Measurements from ENCODE around the gene DPP10.

Gene DPP10

GRCh38 chr2:115292742-115293141, 850.3 kb downstream of the DPP10 start:
- no peak overlapping the region for H3K4me3 ChIP-seq (ENCODE audit: low read length)
- TF ChIP-seq, protein P1, sequence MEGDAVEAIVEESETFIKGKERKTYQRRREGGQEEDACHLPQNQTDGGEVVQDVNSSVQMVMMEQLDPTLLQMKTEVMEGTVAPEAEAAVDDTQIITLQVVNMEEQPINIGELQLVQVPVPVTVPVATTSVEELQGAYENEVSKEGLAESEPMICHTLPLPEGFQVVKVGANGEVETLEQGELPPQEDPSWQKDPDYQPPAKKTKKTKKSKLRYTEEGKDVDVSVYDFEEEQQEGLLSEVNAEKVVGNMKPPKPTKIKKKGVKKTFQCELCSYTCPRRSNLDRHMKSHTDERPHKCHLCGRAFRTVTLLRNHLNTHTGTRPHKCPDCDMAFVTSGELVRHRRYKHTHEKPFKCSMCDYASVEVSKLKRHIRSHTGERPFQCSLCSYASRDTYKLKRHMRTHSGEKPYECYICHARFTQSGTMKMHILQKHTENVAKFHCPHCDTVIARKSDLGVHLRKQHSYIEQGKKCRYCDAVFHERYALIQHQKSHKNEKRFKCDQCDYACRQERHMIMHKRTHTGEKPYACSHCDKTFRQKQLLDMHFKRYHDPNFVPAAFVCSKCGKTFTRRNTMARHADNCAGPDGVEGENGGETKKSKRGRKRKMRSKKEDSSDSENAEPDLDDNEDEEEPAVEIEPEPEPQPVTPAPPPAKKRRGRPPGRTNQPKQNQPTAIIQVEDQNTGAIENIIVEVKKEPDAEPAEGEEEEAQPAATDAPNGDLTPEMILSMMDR (conservative IDR thresholded peaks at IDR 0.05; ENCODE audit: low read length): no peak
- no peak for DNase-seq (ENCODE audit: low read depth)

GRCh38 chr2:115294999-115295398, 852.6 kb downstream of the DPP10 start:
- no peak for DNase-seq (ENCODE audit: low read depth)
- TF ChIP-seq, protein P1 (conservative IDR thresholded peaks at IDR 0.05; ENCODE audit: low read length): no peak
- no peak overlapping the region for H3K4me3 ChIP-seq (ENCODE audit: low read length)

DNA sequence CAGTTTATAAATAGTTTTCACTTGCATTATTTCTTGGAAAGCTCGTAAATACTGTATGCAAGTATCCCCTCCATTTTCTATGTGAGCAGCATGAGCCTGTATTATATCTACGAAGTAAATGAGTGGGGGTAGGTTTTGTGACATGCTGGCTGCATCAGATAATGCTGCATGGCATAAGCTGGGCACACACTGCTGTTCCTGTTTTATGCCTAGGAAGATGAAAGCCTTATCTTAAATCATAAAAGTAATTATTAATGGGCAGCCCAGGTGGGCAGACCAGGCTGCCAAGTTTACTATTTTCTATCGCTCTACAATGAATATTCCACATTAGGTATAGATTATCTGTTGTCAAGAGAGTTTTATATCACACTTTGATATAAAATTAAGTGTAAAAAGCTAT, 854.6 kb downstream of the DPP10 start:
- TF ChIP-seq, protein P1 (conservative IDR thresholded peaks at IDR 0.05; ENCODE audit: low read length): no peak
- no peak overlapping the region for H3K4me3 ChIP-seq (ENCODE audit: low read length)

DNA sequence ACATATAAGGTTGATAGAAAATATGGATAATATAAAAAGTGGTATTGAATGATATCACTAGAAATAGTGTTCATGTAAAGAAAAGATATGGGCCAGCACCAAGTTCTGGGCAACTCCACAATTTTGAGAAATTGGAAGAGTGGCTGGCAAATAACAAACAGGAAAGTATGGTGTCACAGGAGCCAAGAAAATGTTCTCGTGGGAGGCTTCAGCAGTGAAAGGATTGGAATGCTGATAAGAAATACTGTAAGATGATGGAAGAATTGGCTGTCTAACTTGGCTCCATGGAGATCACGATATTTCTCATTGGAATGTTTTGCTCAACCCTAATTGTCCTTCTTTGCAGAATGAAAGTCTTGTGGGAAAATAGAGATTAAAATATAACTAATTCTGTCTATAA, 856.8 kb downstream of the DPP10 start:
- TF ChIP-seq, protein P1 (conservative IDR thresholded peaks at IDR 0.05; ENCODE audit: low read length): no peak
- no peak for DNase-seq (ENCODE audit: low read depth)
- no peak overlapping the region for H3K4me3 ChIP-seq (ENCODE audit: low read length)

More for the DNA sequence above, 854.6 kb downstream of the DPP10 start:
- DNase-seq (ENCODE audit: low read depth): no peak

DNA sequence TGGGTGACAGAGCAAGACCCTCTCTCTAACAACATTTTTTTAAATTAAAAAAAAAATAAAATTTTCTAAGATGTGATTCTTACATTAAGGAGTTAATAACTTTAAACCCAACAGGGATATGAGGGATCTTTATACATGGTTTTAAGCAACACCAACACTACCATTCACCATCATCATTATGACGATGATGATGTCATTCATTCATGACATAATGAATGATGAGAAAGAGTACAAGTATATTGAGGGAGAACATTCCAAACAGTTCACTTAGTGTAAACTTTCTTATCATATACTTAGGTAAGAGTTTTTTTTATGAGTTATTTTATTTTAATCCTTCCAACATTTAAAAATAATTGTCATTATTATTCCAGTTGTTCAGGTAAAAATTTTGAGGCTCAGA, 863.3 kb downstream of the DPP10 start:
- TF ChIP-seq, protein P1 (conservative IDR thresholded peaks at IDR 0.05; ENCODE audit: low read length): no peak
- H3K4me3 ChIP-seq (ENCODE audit: low read length): no peak overlapping the region
- no peak for DNase-seq (ENCODE audit: low read depth)

GRCh38 chr2:115314119-115314518, 871.7 kb downstream of the DPP10 start:
- no peak for DNase-seq (ENCODE audit: low read depth)
- H3K4me3 ChIP-seq (ENCODE audit: low read length): no peak overlapping the region
- TF ChIP-seq, protein P1 (conservative IDR thresholded peaks at IDR 0.05; ENCODE audit: low read length): no peak

DNA sequence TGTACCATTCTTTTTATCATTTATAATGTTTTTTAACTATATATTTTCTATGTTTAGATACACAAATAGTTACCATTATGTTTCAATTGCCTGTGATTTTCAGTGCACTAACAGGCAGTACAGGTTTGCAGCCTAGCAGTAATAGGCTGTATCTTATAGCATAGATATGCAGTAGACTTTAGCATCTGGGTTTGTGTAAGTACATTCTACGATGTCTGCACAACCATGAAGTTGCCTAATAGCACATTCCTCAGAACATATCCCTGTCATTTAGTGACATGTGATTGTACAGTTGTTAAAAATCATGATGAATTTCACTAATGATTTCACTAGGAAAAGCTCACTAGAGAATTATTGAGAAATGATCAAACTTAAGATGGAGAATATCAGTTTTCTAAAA, 884.6 kb downstream of the DPP10 start:
- DNase-seq (ENCODE audit: low read depth): no peak
- TF ChIP-seq, protein P1 (conservative IDR thresholded peaks at IDR 0.05; ENCODE audit: low read length): no peak
- no peak overlapping the region for H3K4me3 ChIP-seq (ENCODE audit: low read length)
